Prostate gland (tissue), 2 donors: ENCODE data around the gene PRAMEF10. TPM values are rescaled to one million over a fixed set of nuclear protein-coding genes. Genes with fewer than 3 reads are reported as not detected.
"Not testable (repeated sequence)": the region's sequence is repeated elsewhere in the genome, so short reads cannot be mapped to it uniquely, and the experiment has no call there.

Source experiments
- DNase-seq: peaks from one replicate; pipeline ENCODE4 v3.0.0-alpha.2; 2019; ENCODE audit warnings: low spot score
- H3K27ac ChIP-seq, 2 donors: fragments of 200-600 bp; sonication (generic); 2 replicates each; pipeline ENCODE4 v1.5.1; 2017 to 2019
- H3K27me3 ChIP-seq: fragments of 200-600 bp; sonication (generic); replicated peaks from 2 replicates; pipeline ENCODE4 v1.5.1; 2019; ENCODE audit not compliant: insufficient read depth
- H3K36me3 ChIP-seq, 2 donors: fragments of 200-600 bp; sonication (generic); 1 replicate in 1 of 2; 2 replicates in 1 of 2; pipeline versions ENCODE4 v1.5.1 to v1.8.1; 2017 to 2019
- H3K4me1 ChIP-seq: fragments of 200-600 bp; sonication (generic); replicated peaks from 2 replicates; pipeline ENCODE4 v1.5.1; 2019
- H3K4me3 ChIP-seq, 2 donors: fragments of 200-600 bp; sonication (generic); 2 replicates each; pipeline ENCODE4 v1.5.1; 2017 to 2019
- H3K9me3 ChIP-seq: fragments of 200-600 bp; sonication (generic); 2 replicates; pipeline ENCODE4 v1.5.1; 2017
- POLR2A ChIP-seq: fragments of 450-650 bp; IDR thresholded peaks from one replicate; pipeline ENCODE4 v1.6.1; 2016; ENCODE audit warnings: antibody characterized with exemption, mild to moderate bottlenecking
- POLR2AphosphoS5 ChIP-seq: sonication (generic); formaldehyde crosslinking; IDR thresholded peaks from one replicate; pipeline ENCODE4 v1.6.1; 2017; ENCODE audit warnings: antibody characterized with exemption
- WGBS: methylation state at CpG from one replicate; pipeline ENCODE4 v1.1.5; 2018; 5-methylcytosine and 5-hydroxymethylcytosine counted together
- intact Hi-C: fragments of 100-400 bp; cut with DNase I; formaldehyde crosslinking; loops from one replicate; pipeline ENCODE4 v1.14.2; 2022
- small RNA-seq, 2 donors: library from RNA; depleted of rRNA; stranded (forward); fragments of <200 nt; gene quantifications; one replicate each; pipeline ENCODE3, GENCODE V24; 2016
- total RNA-seq, 2 donors: library from RNA; depleted of rRNA; stranded (reverse); fragments of >200 nt; gene quantifications; one replicate each; pipeline ENCODE4 v1.1.0, GENCODE V29; 2016
- TF ChIP-seq, protein P1 (sequence below), 4 experiments: fragments of 200-600 bp in 2 of 4; fragments of 450-650 bp in 2 of 4; sonication (generic) in 2 of 4; IDR thresholded peaks; 1 replicate in 3 of 4; 2 replicates in 1 of 4; pipeline ENCODE4 v1.5.1; 2016 to 2019; ENCODE audit warnings: antibody characterized with exemption in 4 of 4, mild to moderate bottlenecking in 2 of 4, moderate library complexity in 2 of 4

The PRAMEF10 gene
- total RNA-seq, 2 donors from 2014 or later: not detected

DNA sequence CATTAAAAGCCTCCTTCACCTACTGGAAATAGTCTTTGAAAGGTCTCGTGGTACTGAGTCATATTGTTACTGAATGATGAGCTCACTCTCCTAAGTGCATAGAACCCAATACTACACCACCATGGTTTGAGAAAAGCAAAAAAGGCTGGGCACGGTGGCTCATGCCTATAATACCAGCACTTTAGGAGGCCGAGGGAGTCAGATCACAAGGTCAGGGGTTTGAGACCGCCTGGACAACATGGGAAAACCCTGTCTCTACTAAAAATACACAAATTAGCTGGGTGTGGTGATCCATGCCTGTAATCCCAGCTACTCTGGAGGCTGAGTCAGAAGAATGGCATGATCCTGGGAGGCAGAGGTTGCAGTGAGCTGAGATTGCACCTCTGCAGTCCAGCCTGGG is 46.3 kb downstream of the PRAMEF10 start:
- Histone ChIP-seq H3K36me3 (no peaks in the 10 kb centered on the region), H3K4me1 (no peaks in the 10 kb centered on the region), H3K27me3 (no peaks in the 10 kb centered on the region), H3K4me3 (no peak overlapping the region), H3K27ac (no peak overlapping the region), H3K9me3 (no peaks in the 10 kb centered on the region)
- intact Hi-C loops: no loop called here
- 67% methylated on average over 4 of the region's 4 CpGs for WGBS
- TF ChIP-seq POLR2AphosphoS5 (no peak), POLR2A (no peak)
- TF ChIP-seq, protein P1, sequence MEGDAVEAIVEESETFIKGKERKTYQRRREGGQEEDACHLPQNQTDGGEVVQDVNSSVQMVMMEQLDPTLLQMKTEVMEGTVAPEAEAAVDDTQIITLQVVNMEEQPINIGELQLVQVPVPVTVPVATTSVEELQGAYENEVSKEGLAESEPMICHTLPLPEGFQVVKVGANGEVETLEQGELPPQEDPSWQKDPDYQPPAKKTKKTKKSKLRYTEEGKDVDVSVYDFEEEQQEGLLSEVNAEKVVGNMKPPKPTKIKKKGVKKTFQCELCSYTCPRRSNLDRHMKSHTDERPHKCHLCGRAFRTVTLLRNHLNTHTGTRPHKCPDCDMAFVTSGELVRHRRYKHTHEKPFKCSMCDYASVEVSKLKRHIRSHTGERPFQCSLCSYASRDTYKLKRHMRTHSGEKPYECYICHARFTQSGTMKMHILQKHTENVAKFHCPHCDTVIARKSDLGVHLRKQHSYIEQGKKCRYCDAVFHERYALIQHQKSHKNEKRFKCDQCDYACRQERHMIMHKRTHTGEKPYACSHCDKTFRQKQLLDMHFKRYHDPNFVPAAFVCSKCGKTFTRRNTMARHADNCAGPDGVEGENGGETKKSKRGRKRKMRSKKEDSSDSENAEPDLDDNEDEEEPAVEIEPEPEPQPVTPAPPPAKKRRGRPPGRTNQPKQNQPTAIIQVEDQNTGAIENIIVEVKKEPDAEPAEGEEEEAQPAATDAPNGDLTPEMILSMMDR (IDR thresholded peaks at IDR 0.05): no peak
- no peak for DNase-seq

DNA sequence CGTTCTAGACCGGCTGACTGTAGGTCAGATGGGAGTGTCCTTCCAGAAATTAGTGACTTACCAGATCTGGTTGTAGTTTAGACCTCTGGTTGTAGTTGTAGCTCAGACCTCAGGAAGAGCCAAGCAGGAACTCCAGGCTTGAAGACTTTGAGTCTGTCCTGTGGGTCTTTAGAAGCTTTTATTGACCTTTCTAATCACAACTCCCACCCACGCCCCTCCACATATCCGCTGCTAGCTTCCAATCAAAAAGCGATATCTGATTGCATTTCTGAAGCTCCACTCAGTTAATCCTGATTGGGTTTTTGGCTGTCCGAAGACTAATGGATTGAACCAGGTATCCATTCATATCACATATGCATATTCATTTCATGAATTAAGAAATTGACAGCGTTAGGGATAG is 49.5 kb downstream of the PRAMEF10 start, which contains the start of gene HNRNPCL1:
TSS of gene HNRNPCL1 (minus strand) at position 101 of the 400 bp plus-strand sequence. CDS start 431 bp downstream, outside the sequence.
- H3K4me1 ChIP-seq, H3K4me3 ChIP-seq, H3K9me3 ChIP-seq, H3K36me3 ChIP-seq, H3K27ac ChIP-seq, H3K27me3 ChIP-seq, DNase-seq, intact Hi-C loops: not testable (repeated sequence)
- 91% methylated on average over 7 of the region's 7 CpGs for WGBS

Small RNA genes lying within 50 kb of the gene (small RNA-seq; reads per million reads assigned to genes)
- 0 reads per million in 2 donors for gene RNU6-1072P

Other genes with a start within 250 kb of the PRAMEF10 start
- not detected for gene AADACL3, start 182.2 kb downstream of the PRAMEF10 start, total RNA-seq
- 1 to 10 TPM in 1 of 2 donors, not detected in 1; 1.1 TPM for gene CFAP107, start 152.1 kb downstream of the PRAMEF10 start, total RNA-seq
- not detected for gene PRAMEF12, start 124.5 kb downstream of the PRAMEF10 start, total RNA-seq
- gene PRAMEF1, start 106.9 kb downstream of the PRAMEF10 start, total RNA-seq: not detected
- gene PRAMEF11, start 66.9 kb downstream of the PRAMEF10 start, total RNA-seq: not detected
- not detected for gene HNRNPCL1, start 49.5 kb downstream of the PRAMEF10 start, total RNA-seq
- gene PRAMEF2, start 41.2 kb downstream of the PRAMEF10 start, total RNA-seq: not detected
- not detected for gene PRAMEF4, start 12.1 kb downstream of the PRAMEF10 start, total RNA-seq
- not detected for gene PRAMEF7, start 18.3 kb upstream of the PRAMEF10 start, total RNA-seq
- gene PRAMEF6, start 49.3 kb upstream of the PRAMEF10 start, total RNA-seq: not detected
- gene PRAMEF27, start 158.3 kb upstream of the PRAMEF10 start, total RNA-seq: not detected
- gene HNRNPCL3, start 162.5 kb upstream of the PRAMEF10 start, total RNA-seq: not detected
- gene PRAMEF25, start 172.5 kb upstream of the PRAMEF10 start, total RNA-seq: not detected
- gene HNRNPCL2, start 218.6 kb upstream of the PRAMEF10 start, total RNA-seq: not detected